ENCODE measurements around the gene ZFP1. TPM values are rescaled to one million over a fixed set of nuclear protein-coding genes. Genes with fewer than 3 reads are reported as not detected.
"Not testable (repeated sequence)": the region's sequence is repeated elsewhere in the genome, so short reads cannot be mapped to it uniquely, and the experiment has no call there.

Gene ZFP1
- total RNA-seq, 2 experiments from 2014 or later: 14.8 to 17.3 TPM

GRCh38 chr16:75193730-75194444 is 45.6 kb downstream of the ZFP1 start:
- no peaks in the 10 kb centered on the region for H3K9me3 Mint-ChIP-seq (ENCODE audit: low read depth)
- H3K27me3 Mint-ChIP-seq: peaks cover 10% of the 10 kb centered on the region
- no peaks in the 10 kb centered on the region for H3K36me3 Mint-ChIP-seq (ENCODE audit: low read depth)
- no peaks in the 10 kb centered on the region for H3K4me1 Mint-ChIP-seq
- no peak overlapping the region for H3K4me3 Mint-ChIP-seq
- ChIA-PET CTCF (no interaction called here), POLR2A (no interaction called here)
- intact Hi-C loops (cut with DNase I, micrococcal nuclease): no loop called here
- DNase-seq: no peak
- no peak for ATAC-seq
- no peak overlapping the region for H3K27ac Mint-ChIP-seq

- no peaks in the 10 kb centered on the region for H3K36me3 Mint-ChIP-seq (ENCODE audit: low read depth)
- H3K4me3 Mint-ChIP-seq: no peak overlapping the region
- no peaks in the 10 kb centered on the region for H3K9me3 Mint-ChIP-seq (ENCODE audit: low read depth)
- H3K27ac Mint-ChIP-seq: no peak overlapping the region
- peaks cover 5% of the 10 kb centered on the region for H3K4me1 Mint-ChIP-seq
- ATAC-seq (no peak), DNase-seq (no peak)
- CTCF ChIA-PET: interaction anchor here (0.5 to 4.0 kb wide), 11 partner anchors 18 to 335 kb away, joined by 3 to 34 read pairs (median 4); no protein-coding TSS in a partner anchor
- POLR2A ChIA-PET: no interaction called here
- intact Hi-C loops (cut with DNase I, micrococcal nuclease): loop anchor here (5.0 kb wide), 2 partner anchors 36 to 266 kb away; partner anchors contain the start of gene TMEM170A (in 1 of the 2)
- peaks cover 10% of the 10 kb centered on the region for H3K27me3 Mint-ChIP-seq
Observed at GRCh38 chr16:75195811-75196790, 47.8 kb downstream of the ZFP1 start.

GRCh38 chr16:75196836-75197235 is 48.5 kb downstream of the ZFP1 start:
- Mint-ChIP-seq H3K4me3 (no peak overlapping the region), H3K27ac (no peak overlapping the region), H3K27me3 (peaks cover 10% of the 10 kb centered on the region), H3K4me1 (peaks cover 8% of the 10 kb centered on the region), H3K9me3 (ENCODE audit: low read depth) (no peaks in the 10 kb centered on the region), H3K36me3 (ENCODE audit: low read depth) (no peaks in the 10 kb centered on the region)
- no peak for DNase-seq
- POLR2A ChIA-PET: no interaction called here
- CTCF ChIA-PET: interaction anchor here (0.5 to 4.0 kb wide), 10 partner anchors 37 to 335 kb away, joined by 3 to 34 read pairs (median 4); no protein-coding TSS in a partner anchor
- no peak for ATAC-seq
- intact Hi-C loops (cut with DNase I, micrococcal nuclease): loop anchor here (5.0 kb wide), 2 partner anchors 35 to 265 kb away; partner anchors contain the start of gene TMEM170A (in 1 of the 2)

- ChIA-PET CTCF (interaction anchor here (0.8 to 5.7 kb wide), 16 partner anchors 8 to 566 kb away, joined by 3 to 61 read pairs (median 6); no protein-coding TSS in a partner anchor), POLR2A (no interaction called here)
- no peak for ATAC-seq
- intact Hi-C loops (cut with DNase I, micrococcal nuclease): loop anchor here (2.0 to 5.0 kb wide), 5 partner anchors 35 to 567 kb away; partner anchors contain the start of gene TMEM170A (in 1 of the 2)
- DNase-seq: no peak
- H3K27me3 Mint-ChIP-seq: peaks cover 10% of the 10 kb centered on the region
- H3K27ac Mint-ChIP-seq: no peak overlapping the region
- no peak overlapping the region for H3K4me3 Mint-ChIP-seq
- H3K9me3 Mint-ChIP-seq (ENCODE audit: low read depth): no peaks in the 10 kb centered on the region
- H3K4me1 Mint-ChIP-seq: peaks cover 8% of the 10 kb centered on the region
- H3K36me3 Mint-ChIP-seq (ENCODE audit: low read depth): no peaks in the 10 kb centered on the region
Observed at GRCh38 chr16:75197522-75198134, 49.3 kb downstream of the ZFP1 start.

- ATAC-seq: no peak
- ChIA-PET POLR2A (no interaction called here), CTCF (interaction anchor here (0.6 to 5.7 kb wide), 22 partner anchors 8 to 566 kb away, joined by 3 to 61 read pairs (median 6); no protein-coding TSS in a partner anchor)
Observed at GRCh38 chr16:75198135-75198600, 49.8 kb downstream of the ZFP1 start.

GRCh38 chr16:75202069-75202590 is 53.8 kb downstream of the ZFP1 start:
- peaks cover 10% of the 10 kb centered on the region for H3K27me3 Mint-ChIP-seq
- POLR2A ChIA-PET: no interaction called here
- H3K9me3 Mint-ChIP-seq (ENCODE audit: low read depth): no peaks in the 10 kb centered on the region
- no peak for ATAC-seq
- no peak overlapping the region for H3K27ac Mint-ChIP-seq
- intact Hi-C loops (cut with DNase I, micrococcal nuclease): no loop called here
- no peak overlapping the region for H3K4me3 Mint-ChIP-seq
- peaks cover 8% of the 10 kb centered on the region for H3K4me1 Mint-ChIP-seq
- no peaks in the 10 kb centered on the region for H3K36me3 Mint-ChIP-seq (ENCODE audit: low read depth)
- DNase-seq: no peak
- CTCF ChIA-PET: interaction anchor here (0.6 to 5.7 kb wide), 12 partner anchors 11 to 308 kb away, joined by 3 to 61 read pairs (median 4); partner anchors contain the start of gene TMEM170A

More at GRCh38 chr16:75198135-75198600, 49.8 kb downstream of the ZFP1 start:
- Mint-ChIP-seq H3K9me3 (ENCODE audit: low read depth) (no peaks in the 10 kb centered on the region), H3K27ac (no peak overlapping the region), H3K4me1 (peaks cover 8% of the 10 kb centered on the region), H3K36me3 (ENCODE audit: low read depth) (no peaks in the 10 kb centered on the region), H3K4me3 (no peak overlapping the region), H3K27me3 (peaks cover 10% of the 10 kb centered on the region)
- intact Hi-C loops (cut with DNase I, micrococcal nuclease): loop anchor here (2.0 to 5.0 kb wide), 5 partner anchors 34 to 567 kb away; partner anchors contain the start of gene TMEM170A (in 1 of the 2)
- no peak for DNase-seq

GRCh38 chr16:75203096-75203495 is 54.8 kb downstream of the ZFP1 start:
- Mint-ChIP-seq H3K36me3 (ENCODE audit: low read depth) (no peaks in the 10 kb centered on the region), H3K4me3 (no peak overlapping the region), H3K4me1 (peaks cover 8% of the 10 kb centered on the region), H3K27ac (no peak overlapping the region), H3K9me3 (ENCODE audit: low read depth) (no peaks in the 10 kb centered on the region), H3K27me3 (peaks cover 4% of the 10 kb centered on the region)
- ChIA-PET CTCF (interaction anchor here (2.8 to 5.7 kb wide), 2 partner anchors 30 to 183 kb away, joined by 9 to 61 read pairs; no protein-coding TSS in a partner anchor), POLR2A (no interaction called here)
- intact Hi-C loops (cut with DNase I, micrococcal nuclease): no loop called here
- ATAC-seq (no peak), DNase-seq (no peak)

GRCh38 chr16:75203667-75204409 is 55.5 kb downstream of the ZFP1 start:
- intact Hi-C loops (cut with DNase I, micrococcal nuclease): loop anchor here in 1 of 2 experiments (1.0 kb wide), 1 partner anchor 18 kb away; no protein-coding TSS in a partner anchor
- no peak for DNase-seq

GRCh38 chr16:75204410-75204758 is 56.1 kb downstream of the ZFP1 start:
- DNase-seq (no peak), ATAC-seq (no peak)
- Mint-ChIP-seq H3K36me3 (ENCODE audit: low read depth) (no peaks in the 10 kb centered on the region), H3K27me3 (no peaks in the 10 kb centered on the region), H3K9me3 (ENCODE audit: low read depth) (no peaks in the 10 kb centered on the region), H3K4me1 (peaks cover 8% of the 10 kb centered on the region), H3K4me3 (no peak overlapping the region), H3K27ac (no peak overlapping the region)
- CTCF ChIA-PET: interaction anchor here (0.6 kb wide), 1 partner anchor 182 kb away, joined by 3 read pairs; no protein-coding TSS in a partner anchor
- intact Hi-C loops (cut with DNase I, micrococcal nuclease): loop anchor here in 1 of 2 experiments (1.0 kb wide), 1 partner anchor 18 kb away; no protein-coding TSS in a partner anchor
- POLR2A ChIA-PET: no interaction called here

More at GRCh38 chr16:75203667-75204409, 55.5 kb downstream of the ZFP1 start:
- H3K27ac Mint-ChIP-seq: no peak overlapping the region
- no peak for ATAC-seq
- no peaks in the 10 kb centered on the region for H3K9me3 Mint-ChIP-seq (ENCODE audit: low read depth)
- no peak overlapping the region for H3K4me3 Mint-ChIP-seq
- CTCF ChIA-PET: interaction anchor here (0.6 kb wide), 1 partner anchor 183 kb away, joined by 3 read pairs; no protein-coding TSS in a partner anchor
- no peaks in the 10 kb centered on the region for H3K36me3 Mint-ChIP-seq (ENCODE audit: low read depth)
- peaks cover 8% of the 10 kb centered on the region for H3K4me1 Mint-ChIP-seq
- no peaks in the 10 kb centered on the region for H3K27me3 Mint-ChIP-seq
- POLR2A ChIA-PET: no interaction called here

- H3K9me3 Mint-ChIP-seq (ENCODE audit: low read depth); H3K4me1 Mint-ChIP-seq; CTCF ChIA-PET; H3K36me3 Mint-ChIP-seq (ENCODE audit: low read depth); H3K27ac Mint-ChIP-seq; POLR2A ChIA-PET; DNase-seq; H3K4me3 Mint-ChIP-seq; H3K27me3 Mint-ChIP-seq; ATAC-seq: not testable (repeated sequence)
- intact Hi-C loops (cut with DNase I, micrococcal nuclease): loop anchor here in 1 of 2 experiments (1.0 kb wide), 1 partner anchor 17 kb away; no protein-coding TSS in a partner anchor
Observed at GRCh38 chr16:75204905-75205304, 56.6 kb downstream of the ZFP1 start.
